Stomach (tissue), 9 donors: ENCODE measurements around the gene NR2F2. TPM values are rescaled to one million over a fixed set of nuclear protein-coding genes. Genes with fewer than 3 reads are reported as not detected.

Experiments
- DNase-seq, 2 donors: peaks; one replicate each; pipeline versions ENCODE4 v3.0.0 to v3.0.0-alpha.2; 2013 to 2019
- H3K27ac ChIP-seq, 5 donors: fragments of 200-600 bp in 4 of 5; sonication (generic) in 4 of 5; one replicate each; pipeline ENCODE4 v1.5.1; 2013 to 2019; ENCODE audit warnings: mild to moderate bottlenecking in 1 of 5, moderate library complexity in 1 of 5
- H3K27me3 ChIP-seq, 3 donors: fragments of 200-600 bp; sonication (generic); one replicate each; pipeline ENCODE4 v1.5.1; 2017 to 2019; ENCODE audit warnings: mixed run types in 1 of 3
- H3K36me3 ChIP-seq, 4 donors: fragments of 200-600 bp; sonication (generic); 1 replicate in 3 of 4; 2 replicates in 1 of 4; pipeline ENCODE4 v1.5.1; 2016 to 2019
- H3K4me1 ChIP-seq, 4 donors: fragments of 200-600 bp; sonication (generic); one replicate each; pipeline ENCODE4 v1.5.1; 2016 to 2019
- H3K4me3 ChIP-seq, 4 donors: fragments of 200-600 bp; sonication (generic) in 3 of 4; one replicate each; pipeline ENCODE4 v1.5.1; 2016 to 2019; ENCODE audit warnings: mild to moderate bottlenecking in 1 of 4
- H3K9me3 ChIP-seq, 4 donors: fragments of 200-600 bp; sonication (generic); one replicate each; pipeline ENCODE4 v1.5.1; 2016 to 2019
- EP300 ChIP-seq: sonication (generic); formaldehyde crosslinking; IDR thresholded peaks from one replicate; pipeline ENCODE4 v1.6.1; 2017; ENCODE audit warnings: antibody characterized with exemption
- POLR2A ChIP-seq, 4 donors: fragments of 450-650 bp; IDR thresholded peaks; one replicate each; pipeline ENCODE4 v1.6.1; 2016; ENCODE audit warnings: antibody characterized with exemption in 4 of 4, control low read depth in 2 of 4, mild to moderate bottlenecking in 1 of 4, moderate library complexity in 1 of 4
- POLR2AphosphoS5 ChIP-seq, 3 donors: sonication (generic); formaldehyde crosslinking; IDR thresholded peaks; one replicate each; pipeline ENCODE4 v1.6.1; 2016; ENCODE audit warnings: antibody characterized with exemption in 3 of 3
- WGBS, 5 donors: extraction: QIAGEN DNeasy Blood & Tissue Kit in 3 of 5; methylation state at CpG; one replicate each; pipeline versions ENCODE4 v1.1.5 to v1.1.7; 2013 to 2018; 5-methylcytosine and 5-hydroxymethylcytosine counted together
- intact Hi-C: fragments of 100-400 bp; cut with DNase I; formaldehyde crosslinking; loops from one replicate; pipeline ENCODE4 v1.15.1; 2023; ENCODE audit warnings: low total_unique reads
- polyA plus RNA-seq, 3 donors: library from polyadenylated mRNA; stranded (reverse); fragments of 200-250 nt; gene quantifications; one replicate each; pipeline ENCODE4 v1.2.3, GENCODE V29; 2013
- total RNA-seq, 5 donors: library from RNA; depleted of rRNA; stranded (reverse); fragments of >200 nt; gene quantifications; one replicate each; pipeline versions ENCODE4 v1.1.0 to v1.2.3, GENCODE V29; 2014 to 2016
- TF ChIP-seq, protein P1 (sequence below), 7 experiments: fragments of 450-650 bp in 4 of 7; fragments of 200-600 bp in 3 of 7; sonication (generic) in 3 of 7; IDR thresholded peaks; one replicate each; pipeline ENCODE4 v1.5.1; 2016 to 2019; ENCODE audit warnings: antibody characterized with exemption in 7 of 7, control low read depth in 2 of 7, mild to moderate bottlenecking in 1 of 7
- donor health status: healthy with polysubstance abuse.
- donor health status: Bipolar disorder and iron deficiency.
- donor health status: healthy.

Gene NR2F2
- total and polyA plus RNA-seq, 8 donors, result 30.9 to 96.2 (median 43.5) TPM

DNA sequence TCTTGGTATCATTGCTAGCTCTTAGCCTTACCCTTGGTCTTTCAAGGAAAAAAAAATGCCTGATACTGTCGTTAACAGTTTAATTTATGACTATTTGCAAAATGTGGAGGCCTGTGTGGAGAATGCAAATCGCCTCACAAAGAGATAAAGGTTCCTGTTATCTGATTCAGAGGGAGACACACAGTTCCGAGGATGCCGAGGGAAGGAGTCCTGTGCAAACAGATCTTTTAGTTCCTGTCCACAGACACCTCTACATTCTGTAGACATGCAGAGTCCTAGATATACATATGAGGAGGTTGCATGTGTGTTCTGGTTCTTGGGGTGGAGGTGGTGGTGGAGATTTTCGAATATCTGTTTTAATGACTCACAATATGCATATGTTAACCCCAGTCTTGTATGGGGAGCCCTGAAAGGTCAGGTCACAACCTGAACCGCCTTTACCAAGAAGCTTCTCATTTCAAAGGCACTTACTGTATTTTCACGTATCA is 5.7 kb downstream of the NR2F2 start:
- Histone ChIP-seq H3K27me3 (peaks cover 0 to 48% (median 0%) of the 10 kb centered on the region in 3 donors), H3K36me3 (peaks cover 26 to 73% (median 39%) of the 10 kb centered on the region in 4 donors), H3K4me3 (peak overlapping the region; percentile 80 to 89 (median 88)), H3K4me1 (peaks cover 0 to 9% (median 2%) of the 10 kb centered on the region in 4 donors), H3K9me3 (no peaks in the 10 kb centered on the region), H3K27ac (peak overlapping the region; percentile 89 to 97 (median 97))
- peak in 1 of 2 donors; percentile 23 for DNase-seq
- 1 to 4% (median 3%) methylated on average over 7 of the region's 7 CpGs for WGBS, 5 donors
- TF ChIP-seq EP300, result no peak
- TF ChIP-seq, protein P1, sequence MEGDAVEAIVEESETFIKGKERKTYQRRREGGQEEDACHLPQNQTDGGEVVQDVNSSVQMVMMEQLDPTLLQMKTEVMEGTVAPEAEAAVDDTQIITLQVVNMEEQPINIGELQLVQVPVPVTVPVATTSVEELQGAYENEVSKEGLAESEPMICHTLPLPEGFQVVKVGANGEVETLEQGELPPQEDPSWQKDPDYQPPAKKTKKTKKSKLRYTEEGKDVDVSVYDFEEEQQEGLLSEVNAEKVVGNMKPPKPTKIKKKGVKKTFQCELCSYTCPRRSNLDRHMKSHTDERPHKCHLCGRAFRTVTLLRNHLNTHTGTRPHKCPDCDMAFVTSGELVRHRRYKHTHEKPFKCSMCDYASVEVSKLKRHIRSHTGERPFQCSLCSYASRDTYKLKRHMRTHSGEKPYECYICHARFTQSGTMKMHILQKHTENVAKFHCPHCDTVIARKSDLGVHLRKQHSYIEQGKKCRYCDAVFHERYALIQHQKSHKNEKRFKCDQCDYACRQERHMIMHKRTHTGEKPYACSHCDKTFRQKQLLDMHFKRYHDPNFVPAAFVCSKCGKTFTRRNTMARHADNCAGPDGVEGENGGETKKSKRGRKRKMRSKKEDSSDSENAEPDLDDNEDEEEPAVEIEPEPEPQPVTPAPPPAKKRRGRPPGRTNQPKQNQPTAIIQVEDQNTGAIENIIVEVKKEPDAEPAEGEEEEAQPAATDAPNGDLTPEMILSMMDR (IDR thresholded peaks at IDR 0.05), result no peak
- no peak for TF ChIP-seq POLR2A (IDR thresholded peaks at IDR 0.05)
- no peak for TF ChIP-seq POLR2AphosphoS5 (IDR thresholded peaks at IDR 0.05)
- intact Hi-C loops, result no loop called here

DNA sequence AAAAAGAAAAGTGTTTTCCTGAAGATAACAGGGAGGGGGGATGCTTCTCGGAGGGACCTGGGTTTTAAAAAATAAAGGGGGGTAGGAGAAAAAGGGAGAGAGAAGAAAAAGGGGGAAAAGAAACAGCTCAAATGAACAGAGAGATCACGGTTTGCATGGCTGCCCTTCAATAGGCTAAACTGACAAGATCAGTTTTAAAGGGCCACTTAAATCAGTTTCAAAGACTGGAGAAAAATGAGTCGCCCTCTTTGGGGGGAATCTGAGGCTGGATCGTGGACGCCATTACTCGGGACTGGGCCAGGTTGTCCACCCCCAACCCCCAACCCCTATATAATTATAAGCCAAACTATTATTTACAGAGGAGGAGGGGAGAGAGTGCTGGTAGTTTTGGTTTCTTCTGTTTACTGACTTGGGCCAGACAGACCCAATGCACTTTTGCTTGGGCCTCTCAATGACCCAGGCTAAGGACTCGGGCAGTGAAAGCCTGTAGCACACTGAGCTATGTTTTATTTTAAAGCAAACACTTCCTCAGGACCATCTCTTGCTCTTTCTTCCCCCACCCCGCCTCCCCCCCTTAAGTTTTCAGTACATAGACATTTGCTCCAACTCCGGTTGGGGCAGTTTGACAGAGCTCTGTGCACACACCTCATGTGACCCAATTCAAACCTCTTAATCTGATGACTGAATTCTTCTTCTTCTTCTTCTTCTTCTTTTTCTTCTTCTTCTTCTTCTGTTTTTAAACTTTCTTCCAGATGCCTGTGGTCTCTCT is 6.3 kb downstream of the NR2F2 start:
- H3K4me1 ChIP-seq, result peaks cover 0 to 13% (median 5%) of the 10 kb centered on the region in 4 donors
- WGBS, 5 donors, result 1 to 7% (median 5%) methylated on average over 9 of the region's 9 CpGs
- H3K27me3 ChIP-seq, result peaks cover 0 to 49% (median 0%) of the 10 kb centered on the region in 3 donors
- peak overlapping the region; percentile 89 to 97 (median 97) for H3K27ac ChIP-seq
- H3K9me3 ChIP-seq, result no peaks in the 10 kb centered on the region
- peaks cover 26 to 67% (median 39%) of the 10 kb centered on the region in 4 donors for H3K36me3 ChIP-seq
- intact Hi-C loops, result no loop called here
- H3K4me3 ChIP-seq, result peak overlapping the region; percentile 80 to 89 (median 88)
- TF ChIP-seq POLR2A (IDR thresholded peaks at IDR 0.05) (no peak), EP300 (no peak), POLR2AphosphoS5 (IDR thresholded peaks at IDR 0.05) (no peak)
- TF ChIP-seq, protein P1 (IDR thresholded peaks at IDR 0.05), result no peak
- DNase-seq, result peak in 1 of 2 donors; percentile 72

DNA sequence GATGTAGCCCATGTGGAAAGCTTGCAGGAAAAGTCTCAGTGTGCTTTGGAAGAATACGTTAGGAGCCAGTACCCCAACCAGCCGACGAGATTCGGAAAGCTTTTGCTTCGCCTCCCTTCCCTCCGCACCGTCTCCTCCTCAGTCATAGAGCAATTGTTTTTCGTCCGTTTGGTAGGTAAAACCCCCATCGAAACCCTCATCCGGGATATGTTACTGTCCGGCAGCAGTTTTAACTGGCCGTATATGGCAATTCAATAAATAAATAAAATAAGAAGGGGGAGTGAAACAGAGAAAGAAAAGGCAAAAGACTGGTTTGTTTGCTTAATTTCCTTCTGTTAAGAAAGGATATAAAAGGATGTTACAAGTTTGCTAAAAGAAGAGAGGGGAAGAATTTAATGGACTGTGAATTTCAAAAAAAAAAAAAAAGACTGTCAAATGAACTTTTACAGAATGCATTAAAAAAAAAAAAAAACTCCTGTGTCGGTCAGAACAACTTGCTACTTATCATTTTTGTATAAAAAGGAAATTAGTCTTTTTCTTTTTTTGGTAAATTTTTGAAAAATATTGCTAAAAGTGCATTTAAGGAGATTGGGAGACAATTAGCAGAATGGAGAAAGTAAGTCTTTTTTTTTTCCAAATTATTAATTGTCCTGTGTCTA is 7.0 kb downstream of the NR2F2 start:
- H3K27me3 ChIP-seq, result peaks cover 0 to 48% (median 0%) of the 10 kb centered on the region in 3 donors
- peak overlapping the region; percentile 89 to 97 (median 97) for H3K27ac ChIP-seq
- peak overlapping the region; percentile 80 to 89 (median 88) for H3K4me3 ChIP-seq
- peaks cover 26 to 60% (median 39%) of the 10 kb centered on the region in 4 donors for H3K36me3 ChIP-seq
- H3K9me3 ChIP-seq, result no peaks in the 10 kb centered on the region
- TF ChIP-seq POLR2AphosphoS5 (IDR thresholded peaks at IDR 0.05) (no peak), POLR2A (IDR thresholded peaks at IDR 0.05) (no peak), EP300 (no peak)
- TF ChIP-seq, protein P1 (IDR thresholded peaks at IDR 0.05), result no peak
- 1 to 8% (median 6%) methylated on average over 14 of the region's 14 CpGs for WGBS, 5 donors
- H3K4me1 ChIP-seq, result peaks cover 0 to 14% (median 11%) of the 10 kb centered on the region in 4 donors
- peak in 1 of 2 donors; percentile 51 for DNase-seq
- intact Hi-C loops, result no loop called here

DNA sequence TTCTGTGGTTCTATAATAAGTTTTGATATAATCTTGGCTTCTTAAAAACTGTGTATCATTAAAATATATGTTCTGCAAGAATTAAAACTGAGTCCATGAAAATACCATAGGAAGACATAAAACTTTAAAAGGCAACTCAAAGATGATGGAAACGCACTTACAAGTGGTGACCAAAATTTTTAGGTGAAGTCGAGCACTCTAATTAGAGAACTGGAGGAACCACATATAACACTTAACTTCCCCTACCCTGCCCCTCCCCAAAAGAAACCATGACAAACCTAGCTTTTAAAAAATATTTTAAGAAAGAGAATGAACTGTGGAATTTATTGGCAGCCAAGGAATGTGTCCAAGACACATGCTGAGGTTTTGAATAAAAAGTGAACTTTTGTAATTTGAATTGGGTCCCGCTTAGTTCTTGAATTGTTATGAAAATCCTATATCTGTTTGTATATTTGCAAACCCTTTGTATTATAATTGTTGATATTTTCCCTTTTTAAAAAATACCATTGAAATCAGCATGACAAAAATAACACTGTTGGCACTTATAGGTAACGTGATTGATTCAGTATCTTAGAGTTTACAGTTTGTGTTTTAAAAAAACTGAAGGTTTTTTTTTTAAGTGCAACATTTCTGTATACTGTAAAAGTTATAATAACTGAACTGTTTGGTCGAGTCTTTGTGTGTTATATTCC is 7.7 kb downstream of the NR2F2 start:
- WGBS, 5 donors, result 9 to 23% (median 12%) methylated on average over 5 of the region's 5 CpGs
- DNase-seq, result peak in 1 of 2 donors; percentile 35
- Histone ChIP-seq H3K9me3 (no peaks in the 10 kb centered on the region), H3K27me3 (peaks cover 0 to 50% (median 0%) of the 10 kb centered on the region in 3 donors), H3K4me1 (peaks cover 6 to 19% (median 12%) of the 10 kb centered on the region in 4 donors), H3K36me3 (peaks cover 26 to 53% (median 37%) of the 10 kb centered on the region in 4 donors), H3K27ac (peak overlapping the region; percentile 61 to 97 (median 97)), H3K4me3 (peak overlapping the region; percentile 80 to 89 (median 88))
- intact Hi-C loops, result no loop called here
- TF ChIP-seq, protein P1 (IDR thresholded peaks at IDR 0.05), result no peak
